HG03095 (cell line): ENCODE results near the gene FEN1.

Experiments
- ATAC-seq: cut with Tn5 transposase; IDR thresholded peaks from one replicate; pipeline ENCODE4 v1.9.1; 2021; ENCODE audit warnings: moderate library complexity; ENCODE audit not compliant: unreplicated experiment

The FEN1 gene

GRCh38 chr11:61815790-61816735 is 23.4 kb downstream of the FEN1 start:
- peak; percentile 19 for ATAC-seq

GRCh38 chr11:61816736-61817455 is 24.2 kb downstream of the FEN1 start, which contains the start of gene FADS1:
FADS1 (minus strand) TSS chr11:61817003; CDS start chr11:61816929, 74 bp downstream.
- ATAC-seq: peak; percentile 42

GRCh38 chr11:61817471-61818202 is 24.9 kb downstream of the FEN1 start:
- no peak for ATAC-seq

GRCh38 chr11:61820174-61820573 is 27.5 kb downstream of the FEN1 start:
- ATAC-seq: no peak

- ATAC-seq: no peak
These were observed 34.3 kb downstream of the FEN1 start for GRCh38 chr11:61826930-61827570.

GRCh38 chr11:61827571-61828378 is 35.1 kb downstream of the FEN1 start, which contains the start of gene FADS2:
FADS2 (plus strand) TSS chr11:61828300; CDS start chr11:61828391, 91 bp downstream.
- ATAC-seq: peak; percentile 77

- no peak for ATAC-seq
These were observed 35.6 kb downstream of the FEN1 start for GRCh38 chr11:61828379-61828628.

GRCh38 chr11:61828629-61829407 is 36.1 kb downstream of the FEN1 start:
- ATAC-seq: no peak

- ATAC-seq: no peak
These were observed 37.1 kb downstream of the FEN1 start for GRCh38 chr11:61829806-61830205.

GRCh38 chr11:61830237-61831105 is 37.8 kb downstream of the FEN1 start:
- ATAC-seq: no peak

- ATAC-seq: no peak
These were observed 39.5 kb downstream of the FEN1 start for GRCh38 chr11:61832207-61832606.

- no peak for ATAC-seq
These were observed 40.0 kb downstream of the FEN1 start for GRCh38 chr11:61832754-61833153.

GRCh38 chr11:61833471-61833870 is 40.8 kb downstream of the FEN1 start:
- ATAC-seq: no peak

GRCh38 chr11:61833926-61834277 is 41.2 kb downstream of the FEN1 start:
- no peak for ATAC-seq

GRCh38 chr11:61834278-61835048 is 41.8 kb downstream of the FEN1 start:
- peak; percentile 92 for ATAC-seq

GRCh38 chr11:61836193-61836592 is 43.5 kb downstream of the FEN1 start:
- ATAC-seq: no peak

- ATAC-seq: no peak
These were observed 44.8 kb downstream of the FEN1 start for GRCh38 chr11:61837411-61838005.
